Panc1 (cell line): ENCODE measurements around the gene ELMO1. TPM values are rescaled to one million over a fixed set of nuclear protein-coding genes. Genes with fewer than 3 reads are reported as not detected.

Experiments used
- ATAC-seq: fragments of 200-7000 bp; cut with Tn5 transposase; 2 replicates; pipeline ENCODE4 v1.9.1; 2020; ENCODE audit warnings: mild to moderate bottlenecking, moderate library complexity
- BruUV-seq: library from RNA; stranded (reverse); fragments of 400-500 nt; replicated peaks from 2 replicates; lab custom pipeline; 2021; lab: Mats Ljungman, UMichigan
- CTCF ChIA-PET: fragments of 300-600 bp; sonication (Branson Sonifier 250); formaldehyde crosslinking; loops from one replicate; lab custom pipeline; 2022; ENCODE audit warnings: antibody characterized with exemption; lab: Charles Lee
- POLR2A ChIA-PET: fragments of 300-600 bp; sonication (Branson Sonifier 250); formaldehyde crosslinking; loops from one replicate; lab custom pipeline; 2022; ENCODE audit warnings: antibody characterized with exemption; lab: Charles Lee
- DNase-seq: peaks from one replicate; pipeline ENCODE4 v3.0.0-alpha.2; 2010; ENCODE audit warnings: low read depth, low spot score
- H3K27ac ChIP-seq: 2 replicates; pipeline ENCODE4 v1.5.1; 2011; ENCODE audit warnings: mild to moderate bottlenecking, low read length, inconsistent platforms
- H3K27me3 ChIP-seq: fragments of 200-500 bp; sonication (Bioruptor generic); 2 replicates; pipeline ENCODE4 v1.6.0; 2014; ENCODE audit warnings: low read length, inconsistent platforms; ENCODE audit not compliant: control insufficient read depth, insufficient read depth
- H3K36me3 ChIP-seq: fragments of 200-500 bp; sonication (Bioruptor generic); 2 replicates; pipeline ENCODE4 v1.5.1; 2014; ENCODE audit warnings: inconsistent platforms, mild to moderate bottlenecking, low read length, moderate library complexity; ENCODE audit not compliant: control insufficient read depth, insufficient read depth
- H3K4me1 ChIP-seq: 2 replicates; pipeline ENCODE4 v1.5.1; 2011; ENCODE audit warnings: inconsistent platforms, mild to moderate bottlenecking, low read length, moderate library complexity; ENCODE audit not compliant: control insufficient read depth, insufficient read depth
- H3K4me3 ChIP-seq, 2 experiments: 2 replicates each; pipeline ENCODE4 v1.5.1; 2011 to 2012; ENCODE audit warnings: low read depth in 2 of 2, low read length in 2 of 2, mild to moderate bottlenecking in 2 of 2, inconsistent platforms in 1 of 2, moderate library complexity in 1 of 2
- H3K9me3 ChIP-seq: fragments of 200-500 bp; sonication (Bioruptor generic); 2 replicates; pipeline ENCODE4 v1.5.1; 2014; ENCODE audit warnings: low read depth, mild to moderate bottlenecking, inconsistent platforms, low read length, moderate library complexity; ENCODE audit not compliant: control insufficient read depth, insufficient read depth
- CTCF ChIP-seq: fragments of 450-650 bp; IDR thresholded peaks from 2 replicates; pipeline ENCODE4 v1.5.1; 2017; ENCODE audit warnings: mild to moderate bottlenecking
- POLR2AphosphoS5 ChIP-seq: IDR thresholded peaks from 2 replicates; pipeline ENCODE4 v1.6.1; 2012; ENCODE audit warnings: mild to moderate bottlenecking, low read depth, low read length, moderate library complexity
- REST ChIP-seq, 2 experiments: IDR thresholded peaks; 2 replicates each; pipeline ENCODE4 v1.6.1; 2011 to 2012; ENCODE audit warnings: low read depth in 2 of 2, control low read depth in 1 of 2, low read length in 1 of 2, mild to moderate bottlenecking in 1 of 2, moderate library complexity in 1 of 2; ENCODE audit not compliant: insufficient read depth in 1 of 2
- SIN3A ChIP-seq: IDR thresholded peaks from 2 replicates; pipeline ENCODE4 v1.6.1; 2012; ENCODE audit warnings: low read depth, mild to moderate bottlenecking, low read length, moderate library complexity, borderline replicate concordance; ENCODE audit not compliant: insufficient read depth
- TCF7L2 ChIP-seq: IDR thresholded peaks from 2 replicates; pipeline ENCODE4 v1.6.1; 2011; ENCODE audit warnings: mild to moderate bottlenecking, low read depth, low read length, inconsistent platforms
- in situ Hi-C: cut with HindIII; loops from 2 replicates; pipeline ENCODE4 v1.10.0; 2016; ENCODE audit warnings: low sequenced_read_pairs, low pct_unique_long_range_greater_than_20kb
- intact Hi-C: fragments of 100-400 bp; cut with micrococcal nuclease; formaldehyde crosslinking; loops from one replicate; pipeline ENCODE4 v1.10.0; 2022; ENCODE audit not compliant: unreplicated experiment
- total RNA-seq: library from RNA; stranded (reverse); gene quantifications from one replicate; pipeline ENCODE4 v1.2.1, GENCODE V29; 2021; ENCODE audit not compliant: unreplicated experiment

Gene ELMO1
- total RNA-seq, 1 experiment from 2014 or later = 0.80 TPM

DNA sequence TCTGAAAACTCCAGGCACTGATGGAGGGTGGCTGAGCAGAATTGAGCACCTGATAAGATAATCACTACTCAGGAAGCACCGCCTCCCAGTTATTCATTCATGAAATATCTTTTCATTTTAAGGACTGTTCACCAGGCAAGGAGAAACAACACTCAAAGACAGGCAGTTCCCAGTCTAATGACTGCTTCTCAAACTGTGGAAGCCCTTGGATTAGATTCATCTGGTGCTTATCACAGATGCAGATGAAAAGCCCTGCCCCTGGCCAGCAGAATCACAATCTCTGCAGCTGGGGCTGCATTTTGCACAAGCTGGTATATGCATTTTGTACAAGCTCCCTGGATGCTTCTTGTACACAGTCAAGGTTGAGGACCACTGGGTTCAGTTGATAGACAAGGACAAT is 109.7 kb downstream of the ELMO1 start:
- intact Hi-C loops (no loop called here), in situ Hi-C loops (no loop called here)
- H3K27me3 ChIP-seq = peaks cover 2% of the 10 kb centered on the region; the same call in 1 of the 2 replicates
- ATAC-seq (no peak), DNase-seq (no peak)
- no peaks in the 10 kb centered on the region for H3K36me3 ChIP-seq
- ChIA-PET POLR2A (no interaction called here), CTCF (interaction anchor here (0.7 kb wide), 1 partner anchor 9 kb away, joined by 3 read pairs; no protein-coding TSS in a partner anchor)
- H3K9me3 ChIP-seq = no peaks in the 10 kb centered on the region
- no peaks in the 10 kb centered on the region for H3K4me1 ChIP-seq
- no peak overlapping the region for H3K4me3 ChIP-seq
- no peak for TF ChIP-seq SIN3A
- TF ChIP-seq REST (IDR thresholded peaks at IDR 0.05; ENCODE audit: insufficient read depth in 1 of 2, low read depth in 2 of 2, low read length in 1 of 2) = no peak
- no peak for TF ChIP-seq POLR2AphosphoS5
- TF ChIP-seq TCF7L2 = no peak
- TF ChIP-seq CTCF = no peak
- BruUV-seq = no TSS peak
- H3K27ac ChIP-seq = no peak overlapping the region

DNA sequence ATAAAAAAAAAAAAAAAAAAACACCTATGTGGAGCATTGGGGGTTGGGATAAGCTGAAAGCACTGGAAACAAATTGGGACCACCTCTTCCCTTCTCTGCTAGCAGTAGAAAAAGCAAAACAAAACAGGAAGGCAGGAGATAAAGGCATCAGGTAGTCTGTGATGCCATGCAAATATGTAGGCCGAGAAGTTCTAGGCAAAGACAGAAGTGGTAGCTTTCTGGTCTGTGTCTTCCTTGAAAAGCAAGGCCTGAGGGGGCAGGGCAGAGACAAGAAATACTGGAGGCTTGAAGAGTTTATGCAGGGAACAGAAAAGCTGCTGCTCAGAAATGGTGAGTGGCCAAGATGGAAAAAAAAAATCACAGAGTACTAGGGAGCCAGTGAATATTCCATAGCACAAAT is 111.1 kb downstream of the ELMO1 start:
- Histone ChIP-seq H3K4me3 (no peak overlapping the region), H3K36me3 (no peaks in the 10 kb centered on the region), H3K27me3 (peaks cover 2% of the 10 kb centered on the region; the same call in 1 of the 2 replicates), H3K4me1 (no peaks in the 10 kb centered on the region), H3K9me3 (no peaks in the 10 kb centered on the region), H3K27ac (no peak overlapping the region)
- POLR2A ChIA-PET = no interaction called here
- TF ChIP-seq CTCF = no peak
- TF ChIP-seq SIN3A = no peak
- TF ChIP-seq REST (IDR thresholded peaks at IDR 0.05; ENCODE audit: insufficient read depth in 1 of 2, low read depth in 2 of 2, low read length in 1 of 2) = no peak
- TF ChIP-seq POLR2AphosphoS5 = no peak
- no peak for TF ChIP-seq TCF7L2
- in situ Hi-C loops (no loop called here), intact Hi-C loops (no loop called here)
- DNase-seq (no peak), ATAC-seq (no peak)
- CTCF ChIA-PET = no interaction called here
- no TSS peak for BruUV-seq
